ENCODE data around the gene RAB3B.

The RAB3B gene

GRCh38 chr1:51867479-51868232, 122.8 kb downstream of the RAB3B start:
- Mint-ChIP-seq H3K36me3 (ENCODE audit: low read depth) (peaks cover 35% of the 10 kb centered on the region), H3K27ac (peak overlapping the region; percentile 46), H3K9me3 (no peaks in the 10 kb centered on the region), H3K27me3 (no peaks in the 10 kb centered on the region), H3K4me3 (no peak overlapping the region), H3K4me1 (ENCODE audit: low read depth) (peaks cover 57% of the 10 kb centered on the region)
- DNase-seq: no peak

- Mint-ChIP-seq H3K9me3 (no peaks in the 10 kb centered on the region), H3K27me3 (no peaks in the 10 kb centered on the region), H3K36me3 (ENCODE audit: low read depth) (peaks cover 44% of the 10 kb centered on the region), H3K4me3 (no peak overlapping the region), H3K4me1 (ENCODE audit: low read depth) (peaks cover 54% of the 10 kb centered on the region), H3K27ac (peak overlapping the region; percentile 27)
- no peak for DNase-seq
Measured at GRCh38 chr1:51863384-51863783, 127.1 kb downstream of the RAB3B start.

DNA sequence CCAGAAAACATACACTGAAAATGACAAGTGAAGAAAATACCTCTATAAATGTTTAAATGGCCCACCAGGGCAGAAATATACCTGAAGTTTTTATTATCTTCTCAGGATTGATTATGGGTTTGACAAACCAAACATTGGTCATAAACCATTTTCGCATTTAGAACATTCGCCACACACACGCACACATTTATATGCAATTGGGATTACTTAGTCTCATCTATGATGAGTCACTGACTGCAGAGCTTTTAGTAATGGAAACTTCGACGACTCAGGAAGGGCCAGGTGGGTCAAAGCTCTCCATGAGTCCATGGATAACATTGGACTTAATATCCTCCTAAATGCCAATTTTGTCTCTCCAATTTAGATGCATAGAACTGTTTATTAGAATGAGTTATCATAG, 128.8 kb downstream of the RAB3B start:
- H3K4me3 Mint-ChIP-seq: no peak overlapping the region
- H3K36me3 Mint-ChIP-seq (ENCODE audit: low read depth): peaks cover 46% of the 10 kb centered on the region
- no peaks in the 10 kb centered on the region for H3K9me3 Mint-ChIP-seq
- DNase-seq: no peak
- no peaks in the 10 kb centered on the region for H3K27me3 Mint-ChIP-seq
- peaks cover 42% of the 10 kb centered on the region for H3K4me1 Mint-ChIP-seq (ENCODE audit: low read depth)
- H3K27ac Mint-ChIP-seq: peak overlapping the region; percentile 61

- no peak overlapping the region for H3K4me3 Mint-ChIP-seq
- no peaks in the 10 kb centered on the region for H3K27me3 Mint-ChIP-seq
- peaks cover 56% of the 10 kb centered on the region for H3K36me3 Mint-ChIP-seq (ENCODE audit: low read depth)
- H3K27ac Mint-ChIP-seq: no peak overlapping the region
- no peaks in the 10 kb centered on the region for H3K9me3 Mint-ChIP-seq
- DNase-seq: no peak
- H3K4me1 Mint-ChIP-seq (ENCODE audit: low read depth): peaks cover 45% of the 10 kb centered on the region
Measured at GRCh38 chr1:51859735-51860134, 130.8 kb downstream of the RAB3B start.

- Mint-ChIP-seq H3K27me3 (no peaks in the 10 kb centered on the region), H3K36me3 (ENCODE audit: low read depth) (peaks cover 60% of the 10 kb centered on the region), H3K27ac (no peak overlapping the region), H3K4me3 (no peak overlapping the region), H3K9me3 (no peaks in the 10 kb centered on the region), H3K4me1 (ENCODE audit: low read depth) (peaks cover 45% of the 10 kb centered on the region)
- no peak for DNase-seq
Measured at GRCh38 chr1:51859333-51859732, 131.2 kb downstream of the RAB3B start.

DNA sequence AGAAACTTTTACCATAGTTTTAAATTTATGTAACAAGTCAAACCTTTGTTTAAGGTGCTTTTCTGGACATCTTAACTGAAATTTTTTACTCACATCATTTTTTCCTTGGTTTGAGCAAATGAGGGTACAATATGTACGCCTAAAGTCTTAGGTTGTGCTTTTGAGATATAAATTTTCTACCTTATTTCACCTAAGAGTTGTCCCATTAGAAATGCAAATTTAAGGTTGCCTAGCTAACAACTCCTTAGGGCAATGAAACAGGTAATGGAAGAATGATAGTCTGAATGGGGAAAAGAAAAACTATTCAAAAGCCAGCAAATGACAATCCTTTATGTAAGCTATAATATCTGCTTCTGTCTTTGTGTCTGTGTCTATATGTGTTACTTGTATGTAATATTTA, 131.6 kb downstream of the RAB3B start:
- H3K9me3 Mint-ChIP-seq: no peaks in the 10 kb centered on the region
- no peak for DNase-seq
- no peaks in the 10 kb centered on the region for H3K27me3 Mint-ChIP-seq
- H3K36me3 Mint-ChIP-seq (ENCODE audit: low read depth): peaks cover 63% of the 10 kb centered on the region
- no peak overlapping the region for H3K4me3 Mint-ChIP-seq
- no peak overlapping the region for H3K27ac Mint-ChIP-seq
- peaks cover 45% of the 10 kb centered on the region for H3K4me1 Mint-ChIP-seq (ENCODE audit: low read depth)

Data from activated T-cell treated with anti-CD3 and anti-CD28 coated beads, Interleukin-2, amount 50 U/mL, for 24 hours (primary cell).